Activated CD8-positive, alpha-beta memory T cell treated with anti-CD3 and anti-CD28 coated beads, Interleukin-2, amount 10 ng/mL, durations not matched to agents 7 days and 5 days (primary cell): ENCODE measurements around the gene PSG3. TPM values are rescaled to one million over a fixed set of nuclear protein-coding genes. Genes with fewer than 3 reads are reported as not detected.

Experiments
- total RNA-seq, 2 experiments: library from RNA; stranded (reverse); gene quantifications; one replicate each; pipeline ENCODE4 v1.2.3, GENCODE V29; 2021

PSG3 gene
- total RNA-seq, 2 experiments from 2014 or later = not detected

Other genes starting within 250 kb of the PSG3 start
- gene CEACAM1, start 212.0 kb downstream of the PSG3 start, total RNA-seq = 10 to 100 TPM; 30.0 to 37.0 TPM
- gene CEACAM8, start 145.6 kb downstream of the PSG3 start, total RNA-seq = not detected
- not detected for gene PSG8, start 25.2 kb upstream of the PSG3 start, total RNA-seq
- gene PSG1, start 139.2 kb upstream of the PSG3 start, total RNA-seq = not detected
- not detected for gene PSG6, start 177.4 kb upstream of the PSG3 start, total RNA-seq
- gene PSG7, start 196.7 kb upstream of the PSG3 start, total RNA-seq = not detected